HG02610 (cell line): Measurements from ENCODE around the gene CRYBG3.

Experiments
- ATAC-seq: cut with Tn5 transposase; IDR thresholded peaks from one replicate; pipeline ENCODE4 v1.9.1; 2021; ENCODE audit warnings: mild to moderate bottlenecking, moderate library complexity; ENCODE audit not compliant: unreplicated experiment

The CRYBG3 gene

DNA sequence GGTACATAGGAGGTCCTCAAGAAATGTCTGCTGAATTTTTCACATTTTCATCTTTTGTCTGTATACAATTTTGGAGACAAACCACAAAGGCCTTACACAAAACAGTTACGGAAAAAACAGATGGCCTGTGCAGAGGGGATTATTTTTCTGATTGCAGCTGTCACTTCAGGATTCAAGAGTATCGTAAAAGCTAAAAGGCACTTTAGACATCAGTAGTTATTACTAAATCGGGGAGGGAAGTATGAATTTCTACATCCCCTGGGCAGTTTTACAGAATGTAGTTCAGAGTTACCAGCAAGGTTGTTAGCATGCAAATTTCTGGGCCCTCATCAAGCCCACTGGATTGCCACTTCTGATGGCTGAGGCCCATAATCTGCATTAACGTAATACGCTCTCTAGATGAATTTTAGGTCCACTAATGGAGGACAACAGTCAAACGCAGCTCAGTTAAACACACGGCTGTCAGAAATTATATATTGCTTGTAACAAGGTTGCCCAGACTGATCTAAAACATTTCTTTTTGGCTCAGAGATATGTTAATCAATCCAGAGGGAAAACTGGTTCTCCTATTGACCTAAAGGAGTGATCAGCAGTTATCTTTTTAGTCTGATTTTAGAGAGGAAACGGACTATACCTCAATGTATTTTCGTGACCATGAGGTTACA lies 149.3 kb downstream of the CRYBG3 start:
- no peak for ATAC-seq

DNA sequence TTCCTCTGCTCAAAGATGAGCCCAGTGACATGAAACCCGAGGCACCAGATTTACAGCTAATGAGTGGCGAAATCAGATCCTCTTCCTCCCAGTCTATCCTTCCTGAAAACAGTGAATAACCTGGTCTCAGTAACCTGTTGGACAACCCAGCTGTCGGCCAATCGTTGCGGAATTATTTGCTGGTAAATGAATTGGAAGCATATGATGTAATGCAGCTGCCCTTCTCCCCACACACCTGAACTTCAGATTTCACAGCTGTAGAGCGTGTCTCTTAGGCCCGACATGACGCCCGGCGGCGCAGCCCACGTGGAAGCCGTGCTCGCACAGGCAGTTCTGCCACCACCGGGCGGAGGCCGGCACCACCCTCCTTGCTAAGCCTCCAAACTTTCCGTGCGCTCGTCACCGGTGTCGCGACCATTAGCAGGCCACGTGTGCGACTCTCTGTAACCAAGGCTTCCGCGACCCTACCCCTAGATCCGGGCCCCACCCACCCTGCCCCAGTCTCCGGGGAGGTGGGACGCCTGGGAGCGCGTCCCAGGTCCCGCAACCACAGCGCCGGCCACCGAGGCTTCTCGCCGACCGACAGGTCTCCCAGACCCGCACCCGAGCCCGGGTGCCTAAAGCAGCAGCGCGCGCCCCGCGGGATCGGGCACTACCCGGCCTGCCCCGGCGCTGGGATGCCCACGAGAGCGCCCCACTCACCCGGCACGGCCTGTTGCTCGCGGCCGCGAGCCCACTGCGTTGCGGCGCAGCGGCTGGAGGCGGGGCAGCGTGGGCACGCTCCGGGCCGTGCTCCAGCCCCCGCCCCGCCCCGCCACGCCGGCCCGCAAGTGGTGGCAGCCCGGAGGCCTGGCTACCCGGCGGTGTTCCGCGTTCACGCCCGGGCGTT lies 150.1 kb downstream of the CRYBG3 start, which contains the start of gene RIOX2:
Gene RIOX2 (minus strand): TSS at position 753 of the 889 bp plus-strand sequence. CDS start 4,838 bp downstream, outside the sequence.
- peak; percentile 93 for ATAC-seq

DNA sequence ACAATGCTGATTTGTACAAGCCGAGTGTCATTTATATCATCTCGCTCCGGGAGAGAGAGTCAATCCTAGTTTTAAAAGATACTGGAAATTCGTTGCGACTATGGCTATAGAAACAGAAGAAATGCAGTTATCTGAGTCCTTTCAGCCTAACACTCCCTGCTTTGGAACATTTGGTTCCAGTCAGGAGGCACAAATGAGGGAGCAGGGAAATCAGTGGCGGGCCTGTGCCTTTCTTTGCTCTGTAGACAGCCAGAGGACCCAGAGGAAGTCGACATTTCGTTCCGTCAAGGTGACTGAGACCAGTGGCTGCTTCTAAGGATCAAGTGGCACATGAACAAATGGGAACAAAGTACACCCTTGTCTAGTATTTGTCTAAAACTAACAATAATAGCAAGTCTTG lies 151.2 kb downstream of the CRYBG3 start:
- ATAC-seq, result no peak

DNA sequence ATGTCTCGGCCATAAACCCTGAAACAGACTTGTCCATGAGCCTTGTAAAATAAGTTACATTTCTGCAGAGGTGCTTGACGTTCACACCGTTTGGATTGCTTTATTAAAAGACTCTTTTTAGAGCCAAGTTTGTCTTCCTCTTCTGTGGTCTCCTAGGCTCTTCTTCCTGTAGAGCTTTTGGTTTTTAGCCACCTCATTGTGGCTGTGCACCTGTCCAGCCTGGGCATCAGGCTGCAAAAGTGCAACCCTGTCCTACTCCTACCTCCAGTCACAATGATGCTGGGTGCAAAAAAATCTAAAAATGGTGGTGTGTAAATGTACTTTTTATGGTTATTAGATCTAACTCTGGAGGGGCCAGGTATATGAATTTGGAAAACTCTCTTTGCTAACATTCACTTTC lies 153.2 kb downstream of the CRYBG3 start:
- no peak for ATAC-seq

DNA sequence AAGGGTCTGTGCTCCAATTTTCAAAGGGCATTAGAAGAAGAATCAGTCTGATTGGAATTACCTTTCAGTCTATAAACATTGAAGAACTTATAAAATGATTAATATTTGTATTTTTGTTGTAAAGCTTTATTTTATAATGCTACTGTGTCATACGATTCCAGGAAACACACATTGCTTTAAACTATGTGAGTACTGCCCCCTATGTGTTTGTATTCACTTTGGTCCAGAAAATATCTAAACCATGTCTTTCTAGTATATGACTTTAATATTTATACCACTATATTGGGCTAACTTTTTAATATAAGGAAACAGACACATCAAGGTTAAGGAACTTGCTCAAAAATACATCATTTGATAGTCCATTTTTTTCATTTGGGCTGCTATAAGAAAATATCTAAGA lies 153.7 kb downstream of the CRYBG3 start:
- no peak for ATAC-seq

DNA sequence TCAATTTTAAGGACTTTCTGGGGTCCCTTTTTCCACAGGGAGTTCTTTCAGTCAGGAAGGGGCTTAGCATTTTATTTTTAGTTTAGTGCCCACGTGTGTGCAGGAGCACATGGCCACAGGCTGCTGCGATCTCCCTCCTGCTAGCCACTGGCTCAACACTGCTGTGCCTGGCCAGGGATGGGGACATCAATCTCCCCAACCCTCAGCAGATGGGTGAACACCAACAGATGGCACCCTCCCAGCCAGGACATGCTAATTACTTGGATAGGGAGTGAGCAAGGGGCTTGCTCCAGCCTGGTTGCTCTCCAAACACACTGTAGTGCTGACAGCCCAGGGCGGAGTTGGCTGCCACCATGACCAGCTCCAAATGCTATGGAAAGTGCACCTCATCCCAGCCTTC lies 157.8 kb downstream of the CRYBG3 start:
- no peak for ATAC-seq

DNA sequence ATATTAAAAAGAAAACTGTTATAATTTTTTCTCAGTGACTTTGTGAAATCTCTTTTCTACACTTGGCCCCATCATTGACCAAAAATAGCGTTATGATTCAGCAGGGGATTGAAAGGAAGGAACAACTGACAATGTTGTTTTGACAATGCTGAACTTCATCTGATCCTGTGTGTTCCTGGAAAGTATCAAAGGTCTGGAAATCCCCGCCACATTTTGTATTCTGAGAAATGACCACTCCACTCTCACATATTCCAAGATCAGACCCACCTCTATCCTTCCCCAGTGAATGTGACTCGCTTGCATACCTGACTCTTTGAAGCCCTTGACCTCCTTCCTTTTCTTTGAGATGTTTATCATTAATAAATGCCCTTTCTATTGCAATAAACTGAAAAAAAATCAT lies 160.1 kb downstream of the CRYBG3 start:
- ATAC-seq, result no peak

DNA sequence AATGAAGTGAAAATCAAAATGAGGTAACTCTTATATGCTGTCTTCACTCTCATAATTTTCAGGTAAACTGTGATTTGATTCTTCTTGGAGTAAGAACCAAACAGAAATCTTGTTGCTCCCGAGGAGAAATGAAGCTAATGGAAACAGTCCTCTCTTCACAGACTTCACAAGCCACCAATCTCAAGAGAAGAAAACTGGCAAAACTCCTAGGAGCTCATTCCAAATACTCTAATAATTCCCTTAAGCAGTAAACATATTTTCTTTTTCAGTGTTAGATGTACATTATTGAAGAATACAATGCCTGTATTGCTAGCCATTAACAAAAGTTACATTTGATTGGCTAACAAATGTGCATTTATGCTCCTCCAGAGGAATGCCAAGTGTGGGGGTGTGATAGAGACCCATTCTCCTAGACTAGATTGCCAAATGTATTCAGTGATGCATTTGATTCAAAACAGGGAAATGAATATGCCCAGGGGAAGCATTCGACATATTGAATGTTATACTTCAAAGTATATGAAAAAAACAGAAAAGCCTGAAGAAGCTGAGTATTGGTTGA lies 162.2 kb downstream of the CRYBG3 start:
- no peak for ATAC-seq

DNA sequence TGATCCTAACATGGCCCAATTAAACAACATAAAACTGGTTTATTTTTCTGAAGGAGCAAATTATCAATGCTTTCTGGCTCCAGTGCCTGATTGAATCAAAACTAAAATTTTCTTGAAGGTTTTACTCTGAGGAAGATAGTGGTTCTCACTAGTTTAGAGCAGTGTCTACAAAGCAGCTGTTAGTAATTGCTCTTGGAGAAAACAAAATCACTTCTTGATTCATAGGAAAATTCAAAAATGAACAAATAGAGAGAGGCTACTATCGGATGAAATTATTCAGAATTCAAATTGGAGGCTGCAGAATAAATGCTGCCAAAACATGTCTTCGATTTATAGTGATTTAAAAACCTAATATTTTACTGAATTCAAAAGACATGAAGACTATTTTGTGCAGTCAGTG lies 165.5 kb downstream of the CRYBG3 start:
- ATAC-seq, result no peak

DNA sequence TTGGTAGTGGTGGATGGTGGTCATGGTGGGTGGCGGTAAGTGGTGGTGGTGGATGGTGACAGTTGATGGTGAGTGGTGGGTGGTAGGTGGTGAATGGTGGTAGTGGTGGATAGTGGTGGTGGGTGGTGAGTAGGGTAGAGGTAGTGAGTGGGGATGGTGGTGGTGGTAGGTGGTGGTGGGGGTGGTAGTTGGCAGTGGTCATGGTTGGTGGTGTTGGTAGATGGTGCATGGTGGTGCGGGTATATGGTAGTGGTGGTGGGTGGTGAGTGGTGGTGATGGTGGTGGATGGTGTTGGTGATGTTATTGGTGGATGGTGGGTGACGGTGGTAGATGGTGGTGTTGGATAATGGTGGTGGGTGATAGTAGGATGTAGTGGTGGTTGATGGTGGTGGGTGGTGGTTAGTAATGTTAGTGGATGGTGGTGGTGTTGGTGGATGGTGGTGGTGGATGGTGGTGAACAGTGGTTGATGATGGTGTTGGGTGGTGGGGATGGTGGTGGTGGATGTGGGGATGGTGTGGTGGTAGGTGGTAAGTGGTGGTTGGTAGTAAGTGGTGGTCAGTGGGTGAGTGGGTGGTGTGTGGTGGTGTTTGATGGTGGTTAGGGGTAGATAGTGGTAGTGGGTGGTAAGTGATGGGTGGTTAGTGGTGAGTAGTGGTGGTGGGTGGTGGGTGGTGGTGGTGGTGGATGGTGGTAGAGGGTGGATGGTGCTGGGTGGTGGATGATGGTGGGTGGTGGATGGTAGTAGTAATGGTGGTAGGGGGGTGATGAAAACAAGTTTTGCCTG lies 167.2 kb downstream of the CRYBG3 start:
- no peak for ATAC-seq

DNA sequence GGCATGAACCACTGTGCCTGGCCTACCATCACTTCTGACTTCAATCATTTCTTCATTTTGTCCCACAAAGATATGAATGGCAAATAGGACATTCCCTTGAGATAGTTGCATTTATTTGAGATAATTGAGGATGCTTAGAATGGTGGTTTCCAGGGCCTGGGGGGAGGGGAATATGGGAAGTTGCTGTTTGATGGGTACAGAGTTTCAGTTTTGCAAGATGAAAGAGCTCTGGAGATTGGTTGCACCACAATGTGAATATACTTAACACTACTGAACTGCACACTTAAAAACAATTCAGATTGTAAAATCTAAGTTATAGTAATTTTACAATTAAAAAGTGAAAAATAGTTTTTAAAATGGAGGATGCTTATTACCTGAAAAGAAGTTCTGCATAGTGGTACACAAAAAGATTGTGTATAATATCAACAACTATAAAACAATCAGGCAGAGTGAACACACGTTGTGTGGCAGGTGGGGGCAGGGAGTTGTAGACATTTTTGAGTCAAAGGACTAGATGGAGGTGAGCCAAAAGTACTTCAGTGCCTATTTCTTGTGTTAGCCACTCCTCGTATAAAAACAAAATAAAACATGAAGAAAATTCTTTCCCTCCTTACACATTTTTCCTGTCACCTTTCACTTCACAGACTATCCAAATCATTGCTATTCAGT lies 168.9 kb downstream of the CRYBG3 start:
- peak; percentile 61 for ATAC-seq

DNA sequence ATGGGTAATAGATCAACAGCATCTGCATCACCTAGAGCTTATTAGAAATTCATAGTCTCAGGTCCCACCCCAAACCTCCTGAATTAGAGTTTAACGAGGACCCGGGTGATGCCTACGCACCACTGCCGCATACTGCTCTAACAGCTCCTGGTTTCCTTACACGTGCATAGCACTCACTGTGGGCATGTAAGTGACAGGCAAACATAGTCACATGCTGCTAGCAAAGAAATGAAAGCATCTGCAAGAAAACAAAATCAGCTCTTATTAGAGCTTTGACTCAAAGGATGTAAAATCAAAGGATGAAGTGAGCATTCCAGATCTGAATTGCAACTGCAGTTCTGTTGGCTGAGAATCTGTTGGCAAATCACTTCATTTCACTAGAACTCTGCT lies 169.5 kb downstream of the CRYBG3 start:
- no peak for ATAC-seq

DNA sequence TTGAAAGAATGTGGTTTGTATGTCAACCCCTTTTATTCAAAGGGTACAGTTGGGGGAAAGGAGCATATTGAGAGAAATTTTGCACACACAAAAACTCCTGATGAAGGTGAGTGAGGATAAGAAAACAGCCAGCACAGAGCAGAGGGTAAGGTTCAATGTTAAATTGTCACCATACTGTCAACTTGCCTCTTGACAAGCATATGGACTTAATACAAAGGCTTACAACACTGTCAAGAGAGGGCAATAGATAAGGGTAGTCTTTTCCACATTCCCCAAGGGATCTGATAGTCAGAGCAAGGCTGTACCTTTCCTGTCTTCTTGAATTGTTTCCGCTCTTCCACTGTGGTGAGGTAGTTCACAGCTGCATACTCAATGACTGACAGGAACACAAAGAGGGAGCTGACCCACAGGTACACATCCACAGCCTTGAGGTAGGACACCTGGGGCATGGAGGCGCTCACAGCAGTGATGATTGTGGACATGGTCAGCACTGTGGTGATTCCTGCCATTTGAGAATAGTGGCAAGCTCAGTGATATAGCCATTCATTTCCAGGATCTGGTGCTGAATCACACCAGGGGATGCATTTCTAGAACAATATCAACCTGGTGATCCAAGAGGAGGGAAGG lies 170.8 kb downstream of the CRYBG3 start:
- no peak for ATAC-seq

DNA sequence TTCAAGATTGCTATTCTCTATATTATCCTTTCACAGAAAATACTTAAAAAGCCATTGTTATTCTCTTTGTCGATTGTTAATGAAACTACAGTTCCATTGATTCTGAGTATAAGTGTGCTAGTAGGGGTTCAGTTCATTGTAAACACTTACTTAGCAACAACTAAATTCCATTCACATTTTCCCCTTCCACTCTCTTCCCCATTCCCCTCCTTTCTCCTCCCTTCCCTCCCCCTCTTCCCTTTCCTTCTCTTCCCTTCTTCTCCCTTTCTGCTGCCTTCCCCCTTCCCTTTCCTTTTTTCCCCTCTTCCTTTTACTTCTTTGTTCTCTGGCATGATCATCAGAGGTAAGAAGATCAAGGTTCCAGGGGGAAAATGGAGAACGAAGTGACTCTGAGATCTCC lies 171.7 kb downstream of the CRYBG3 start:
- ATAC-seq, result no peak

DNA sequence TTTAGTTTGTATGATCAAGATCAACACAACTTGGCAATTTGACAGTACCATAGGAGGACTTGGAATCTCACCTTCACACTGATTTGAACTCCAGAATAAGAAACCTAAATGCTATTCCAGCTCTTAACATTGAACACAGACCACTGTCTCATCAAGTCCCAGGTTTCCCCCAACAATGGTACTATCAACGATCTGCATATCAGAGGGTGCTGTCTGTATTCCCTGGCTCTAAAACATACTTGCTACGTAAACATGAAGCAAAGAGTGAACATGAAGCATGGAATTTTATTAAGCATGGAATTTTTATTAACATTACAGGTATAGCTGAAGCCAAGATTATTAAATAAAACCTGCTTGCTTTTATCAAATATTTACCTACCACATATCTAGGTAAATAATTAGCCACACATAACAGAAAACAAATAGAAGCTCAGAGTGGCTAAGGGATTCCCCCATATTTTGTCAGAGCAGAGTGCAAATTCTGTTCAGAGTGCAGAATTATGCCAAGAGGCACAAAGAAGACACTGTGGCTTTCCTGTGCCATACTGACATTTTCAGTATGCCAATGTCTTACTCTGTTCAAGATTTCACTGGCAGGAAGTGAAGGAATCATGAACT lies 172.6 kb downstream of the CRYBG3 start:
- ATAC-seq, result no peak
